K562 (cell line): ENCODE measurements around the gene GPR179. TPM values are rescaled to one million over a fixed set of nuclear protein-coding genes. Genes with fewer than 3 reads are reported as not detected.
A peak's percentile ranks its signal among the peaks of the same experiment; 100 is the strongest.

Source experiments
- ATAC-seq: fragments of 200-7000 bp; cut with Tn5 transposase; 3 replicates; pipeline ENCODE4 v1.9.1; 2020; ENCODE audit warnings: moderate library complexity
- BruUV-seq: library from RNA; stranded (reverse); fragments of 400-500 nt; replicated peaks from 2 replicates; lab custom pipeline; 2021; lab: Mats Ljungman, UMichigan
- CTCF ChIA-PET: fragments of 300-600 bp; formaldehyde crosslinking; extraction: SDS; loops from one replicate; lab custom pipeline; 2021; ENCODE audit warnings: low intra/inter-chr PET ratio; lab: Yijun Ruan, JAX
- POLR2A ChIA-PET: fragments of 300-600, 350-650 bp; sonication (Branson Sonifier 250); formaldehyde crosslinking; extraction: SDS; loops from one replicate; lab custom pipeline; 2021; ENCODE audit warnings: antibody characterized with exemption, inconsistent platforms; lab: Yijun Ruan, JAX
- DNase-seq, 4 experiments: peaks; one replicate each; pipeline versions ENCODE4 v3.0.0 to v3.0.0-alpha.2; 2011 to 2018; ENCODE audit warnings: low spot score in 3 of 4, mixed read lengths in 3 of 4; ENCODE audit errors: extremely low read depth in 1 of 4
- FAIRE-seq: peaks from 2 replicates; lab custom pipeline; 2011; peaks lifted over from hg19 to GRCh38; lab: Jason Lieb, UNC
- H2AFZ ChIP-seq: 2 replicates; pipeline ENCODE4 v1.6.0; 2011; ENCODE audit warnings: low read depth, low read length, control low read depth, inconsistent platforms
- H3K27ac ChIP-seq: fragments of 200-600 bp; 3 replicates; pipeline ENCODE4 v1.8.0; 2011; ENCODE audit warnings: low read depth, mild to moderate bottlenecking, control low read depth, inconsistent platforms, low read length, moderate library complexity, mixed read lengths; ENCODE audit errors: extremely low read depth
- H3K27me3 ChIP-seq, 2 experiments: fragments of 300-600 bp in 1 of 2; 2 replicates in 1 of 2; 3 replicates in 1 of 2; pipeline versions ENCODE4 v1.6.0 to v1.8.0; 2011; ENCODE audit warnings: inconsistent platforms in 2 of 2, low read length in 2 of 2, mild to moderate bottlenecking in 1 of 2, mixed read lengths in 1 of 2, moderate library complexity in 1 of 2; ENCODE audit not compliant: control insufficient read depth in 2 of 2, insufficient read depth in 2 of 2
- H3K36me3 ChIP-seq: fragments of 300-600 bp; 3 replicates; pipeline ENCODE4 v1.8.0; 2011; ENCODE audit warnings: mild to moderate bottlenecking, low read length, inconsistent platforms; ENCODE audit not compliant: control insufficient read depth, insufficient read depth
- H3K4me1 ChIP-seq, 2 experiments: fragments of 200-600 bp in 1 of 2; replicated peaks in 1 of 2; 2 replicates in 1 of 2; 3 replicates in 1 of 2; pipeline versions ENCODE4 v1.5.1 to v1.8.0; 2011; ENCODE audit warnings: inconsistent platforms in 2 of 2, low read length in 2 of 2, mild to moderate bottlenecking in 1 of 2, mixed read lengths in 1 of 2, moderate library complexity in 1 of 2; ENCODE audit not compliant: control insufficient read depth in 2 of 2, insufficient read depth in 2 of 2
- H3K4me2 ChIP-seq: 2 replicates; pipeline ENCODE4 v1.6.1; 2011; ENCODE audit warnings: low read length, control low read depth, inconsistent platforms, mixed read lengths; ENCODE audit not compliant: insufficient read depth
- H3K4me3 ChIP-seq: fragments of 200-600 bp; sonication (generic), shearing (Covaris generic); 2 replicates; pipeline ENCODE4 v1.5.1; 2016; ENCODE audit warnings: control low read depth, inconsistent platforms
- H3K79me2 ChIP-seq: fragments of 200-600 bp; 3 replicates; pipeline ENCODE4 v1.8.0; 2011; ENCODE audit warnings: low read length, inconsistent platforms; ENCODE audit not compliant: control insufficient read depth, insufficient read depth
- H3K9ac ChIP-seq, 2 experiments: 2 replicates each; pipeline versions ENCODE4 v1.6.0 to v1.6.1; 2011; ENCODE audit warnings: low read depth in 2 of 2, low read length in 2 of 2, control low read depth in 1 of 2, inconsistent platforms in 1 of 2, mild to moderate bottlenecking in 1 of 2, mixed read lengths in 1 of 2; ENCODE audit not compliant: insufficient read depth in 1 of 2
- H3K9me1 ChIP-seq: one replicate; pipeline ENCODE4 v1.6.0; 2011; ENCODE audit warnings: inconsistent platforms, mild to moderate bottlenecking, low read length, moderate library complexity; ENCODE audit not compliant: control insufficient read depth, insufficient read depth
- H3K9me3 ChIP-seq: replicated peaks from 2 replicates; pipeline ENCODE4 v1.5.1; 2011; ENCODE audit warnings: low read depth, low read length, inconsistent platforms; ENCODE audit not compliant: control insufficient read depth, insufficient read depth
- H4K20me1 ChIP-seq: replicated peaks from 2 replicates; pipeline ENCODE4 v1.6.1; 2011; ENCODE audit warnings: low read length, inconsistent platforms, mixed read lengths; ENCODE audit not compliant: control insufficient read depth, insufficient read depth
- ARID1B ChIP-seq: fragments of 450-650 bp; IDR thresholded peaks from 2 replicates; pipeline ENCODE4 v1.6.1; 2016; ENCODE audit warnings: antibody characterized with exemption, mild to moderate bottlenecking, inconsistent platforms
- BCOR ChIP-seq: fragments of 450-650 bp; IDR thresholded peaks from 2 replicates; pipeline ENCODE4 v1.6.1; 2016
- CBFB ChIP-seq: sonication (generic); formaldehyde crosslinking; IDR thresholded peaks from 2 replicates; pipeline ENCODE4 v1.4.0; 2020; ENCODE audit warnings: mild to moderate bottlenecking, missing genetic modification reagents
- DIDO1 ChIP-seq: fragments of 450-650 bp; IDR thresholded peaks from 2 replicates; pipeline ENCODE4 v1.6.1; 2016; ENCODE audit warnings: low read depth, missing biosample characterization, missing genetic modification characterization
- ESRRA ChIP-seq: fragments of 450-650 bp; IDR thresholded peaks from 2 replicates; pipeline ENCODE4 v1.6.1; 2014; ENCODE audit warnings: low read depth, mild to moderate bottlenecking, moderate library complexity, borderline replicate concordance
- HMGN3 ChIP-seq: IDR thresholded peaks from 2 replicates; pipeline ENCODE4 v1.6.1; 2011; ENCODE audit warnings: borderline replicate concordance, low read depth, mild to moderate bottlenecking, mixed read lengths, low read length; ENCODE audit not compliant: insufficient read length; ENCODE audit errors: extremely low read depth
- KDM1A ChIP-seq, 2 experiments: fragments of 450-650 bp; IDR thresholded peaks; 2 replicates each; pipeline ENCODE4 v1.6.1; 2016; ENCODE audit warnings: mild to moderate bottlenecking in 2 of 2
- MTF1 ChIP-seq: fragments of 250-450 bp; sonication (Bioruptor Pico); IDR thresholded peaks from 2 replicates; pipeline ENCODE4 v1.9.0; 2021; ENCODE audit warnings: moderate library complexity, mild to moderate bottlenecking, inconsistent platforms, borderline replicate concordance
- NFIC ChIP-seq: fragments of 450-650 bp; IDR thresholded peaks from 2 replicates; pipeline ENCODE4 v1.6.1; 2017; ENCODE audit warnings: mild to moderate bottlenecking, inconsistent platforms
- POLR2H ChIP-seq: IDR thresholded peaks from 2 replicates; pipeline ENCODE4 v1.6.1; 2016; ENCODE audit warnings: missing genetic modification characterization, low read depth, mild to moderate bottlenecking, control low read depth, missing compliant biosample characterization, moderate library complexity
- POLR3G ChIP-seq: IDR thresholded peaks from 2 replicates; pipeline ENCODE4 v1.6.1; 2011; ENCODE audit not compliant: insufficient read length, insufficient replicate concordance; ENCODE audit errors: extremely low read depth
- PURB ChIP-seq: sonication (generic); formaldehyde crosslinking; IDR thresholded peaks from 2 replicates; pipeline ENCODE4 v1.9.0; 2021; ENCODE audit warnings: low read depth, mild to moderate bottlenecking, missing genetic modification reagents
- PYGO2 ChIP-seq: fragments of 450-650 bp; IDR thresholded peaks from 2 replicates; pipeline ENCODE4 v1.6.1; 2016; ENCODE audit warnings: mild to moderate bottlenecking, missing genetic modification characterization, moderate library complexity, missing compliant biosample characterization
- RBM25 ChIP-seq: fragments of 200-400 bp; formaldehyde crosslinking; IDR thresholded peaks from 2 replicates; pipeline ENCODE4 v1.6.1; 2018; ENCODE audit warnings: low read length, low read depth, moderate library complexity; ENCODE audit not compliant: severe bottlenecking
- RCOR1 ChIP-seq, 2 experiments: IDR thresholded peaks; 2 replicates each; pipeline ENCODE4 v1.6.1; 2012; ENCODE audit warnings: low read depth in 2 of 2, low read length in 2 of 2, borderline replicate concordance in 1 of 2, improper control_type of control experiment in 1 of 2
- SMARCA5 ChIP-seq: fragments of 450-650 bp; IDR thresholded peaks from 2 replicates; pipeline ENCODE4 v1.6.1; 2016
- ZNF445 ChIP-seq: fragments of 250-450 bp; sonication (Bioruptor Pico); IDR thresholded peaks from 2 replicates; pipeline ENCODE4 v1.4.0; 2020; ENCODE audit warnings: low read depth, mild to moderate bottlenecking, moderate library complexity
- ZNF707 ChIP-seq: fragments of 250-450 bp; sonication (Bioruptor Pico); conservative IDR thresholded peaks from 2 replicates; pipeline ENCODE4 v1.8.0; 2022; ENCODE audit warnings: inconsistent platforms, mild to moderate bottlenecking, moderate library complexity
- WGBS: fragments of 100-300 bp; shearing (Covaris generic); methylation state at CpG from one replicate; pipeline ENCODE4 v1.1.6; 2016; ENCODE audit warnings: low coverage, mixed read lengths; ENCODE audit not compliant: insufficient coverage; ENCODE audit errors: missing lambda C conversion rate; 5-methylcytosine and 5-hydroxymethylcytosine counted together
- in situ Hi-C: fragments of 300-500 bp; cut with MboI; formaldehyde crosslinking; loops from 4 replicates; pipeline ENCODE4 v1.15.0; 2018; ENCODE audit warnings: inconsistent platforms, mixed read lengths
- intact Hi-C: fragments of 100-400 bp; cut with micrococcal nuclease; formaldehyde crosslinking; loops from 2 replicates; pipeline ENCODE4 v1.14.2; 2022
- polyA plus RNA-seq, 8 experiments: library from polyadenylated mRNA; depleted of rRNA in 4 of 8; stranded (reverse) in 5 of 8; unstranded in 3 of 8; fragments of >200 nt; fragmentation: Nextera tagmentation in 2 of 8; fragmentation: Illumina TruSeq in 1 of 8; extraction: Ambion mirVana in 2 of 8; extraction: Trizol in 1 of 8; gene quantifications; 2 replicates each; pipeline versions ENCODE4 v1.2.1 to v1.2.3, GENCODE V29; 2011 to 2014; ENCODE audit warnings: inconsistent platforms in 1 of 8, missing spikeins in 1 of 8
- total RNA-seq, 7 experiments: library from RNA; depleted of rRNA in 6 of 7; stranded (reverse); fragments of >200 nt in 6 of 7; fragmentation: Illumina TruSeq in 2 of 7; extraction: Trizol in 2 of 7; gene quantifications; 2 replicates each; pipeline versions ENCODE4 v1.2.1 to v1.2.3, GENCODE V29; 2011 to 2021; ENCODE audit warnings: low replicate concordance in 1 of 7
- TF ChIP-seq, protein P1 (sequence below), 2 experiments: IDR thresholded peaks; 2 replicates each; pipeline ENCODE4 v1.6.1; 2012; ENCODE audit warnings: improper control_type of control experiment in 2 of 2, low read depth in 2 of 2, low read length in 2 of 2, borderline replicate concordance in 1 of 2

The GPR179 gene
- total and polyA plus RNA-seq, 9 of the 15 experiments (the other 6 are each of a cell fraction or from before 2014, with no cell fraction given) = not detected

GRCh38 chr17:38344420-38344745 lies 627 bp upstream of the GPR179 start:
- no TSS peak for BruUV-seq
- TF ChIP-seq BCOR (peak; percentile 77; the same call in 1 of the 2 replicates), POLR3G (no peak), POLR2H (tag) (no peak), PURB (CRISPR knock-in tag) (no peak), ESRRA (peak; percentile 98), PYGO2 (tag) (no peak), ARID1B (no peak), SMARCA5 (0 out of 2 replicates have a peak, but pooled peaks have one; percentile 15), KDM1A (IDR thresholded peaks at IDR 0.05) (peak; percentile 25 to 58; a peak in 2 of 4 replicates), ZNF707 (CRISPR knock-in tag) (no peak), RCOR1 (IDR thresholded peaks at IDR 0.05; ENCODE audit: borderline replicate concordance in 1 of 2, low read depth in 2 of 2, low read length in 2 of 2) (no peak), HMGN3 (no peak), ZNF445 (CRISPR knock-in tag) (no peak), CBFB (CRISPR knock-in tag) (no peak), DIDO1 (no peak), RBM25 (peak; percentile 95), MTF1 (CRISPR knock-in tag) (no peak), NFIC (no peak)
- TF ChIP-seq, protein P1, sequence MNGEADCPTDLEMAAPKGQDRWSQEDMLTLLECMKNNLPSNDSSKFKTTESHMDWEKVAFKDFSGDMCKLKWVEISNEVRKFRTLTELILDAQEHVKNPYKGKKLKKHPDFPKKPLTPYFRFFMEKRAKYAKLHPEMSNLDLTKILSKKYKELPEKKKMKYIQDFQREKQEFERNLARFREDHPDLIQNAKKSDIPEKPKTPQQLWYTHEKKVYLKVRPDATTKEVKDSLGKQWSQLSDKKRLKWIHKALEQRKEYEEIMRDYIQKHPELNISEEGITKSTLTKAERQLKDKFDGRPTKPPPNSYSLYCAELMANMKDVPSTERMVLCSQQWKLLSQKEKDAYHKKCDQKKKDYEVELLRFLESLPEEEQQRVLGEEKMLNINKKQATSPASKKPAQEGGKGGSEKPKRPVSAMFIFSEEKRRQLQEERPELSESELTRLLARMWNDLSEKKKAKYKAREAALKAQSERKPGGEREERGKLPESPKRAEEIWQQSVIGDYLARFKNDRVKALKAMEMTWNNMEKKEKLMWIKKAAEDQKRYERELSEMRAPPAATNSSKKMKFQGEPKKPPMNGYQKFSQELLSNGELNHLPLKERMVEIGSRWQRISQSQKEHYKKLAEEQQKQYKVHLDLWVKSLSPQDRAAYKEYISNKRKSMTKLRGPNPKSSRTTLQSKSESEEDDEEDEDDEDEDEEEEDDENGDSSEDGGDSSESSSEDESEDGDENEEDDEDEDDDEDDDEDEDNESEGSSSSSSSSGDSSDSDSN (IDR thresholded peaks at IDR 0.05; ENCODE audit: borderline replicate concordance in 1 of 2, low read depth in 2 of 2, low read length in 2 of 2) = no peak
- H3K4me1 ChIP-seq = no peaks in the 10 kb centered on the region; a peak in 2 of 5 replicates

More at GRCh38 chr17:38344420-38344745, 627 bp upstream of the GPR179 start:
- DNase-seq = no peak
- Histone ChIP-seq H3K79me2 (no peaks in the 10 kb centered on the region), H3K4me3 (no peak overlapping the region), H3K9ac (no peak overlapping the region), H3K27me3 (peaks cover 19 to 43% of the 10 kb centered on the region in 2 experiments; a peak in 4 of 5 replicates), H2AFZ (no peak overlapping the region), H3K4me2 (no peak overlapping the region), H3K9me1 (no peaks in the 10 kb centered on the region), H3K27ac (no peak overlapping the region), H3K36me3 (no peaks in the 10 kb centered on the region), H4K20me1 (peaks cover 10% of the 10 kb centered on the region; the same call in 1 of the 2 replicates), H3K9me3 (no peaks in the 10 kb centered on the region)
- WGBS = 5% methylated on average over 3 of the region's 3 CpGs
- POLR2A ChIA-PET = interaction anchor here (0.6 to 1.4 kb wide), 4 partner anchors 9 to 22 kb away, joined by 3 to 4 read pairs (median 4); no protein-coding TSS in a partner anchor
- ATAC-seq = no peak
- CTCF ChIA-PET = no interaction called here
- FAIRE-seq = no peak
- in situ Hi-C loops (loop anchor here (10.0 kb wide), 1 partner anchor 130 kb away; no protein-coding TSS in a partner anchor), intact Hi-C loops (no loop called here)
